GM18519 (cell line): Measurements from ENCODE around the gene PAQR9.

Experiments used
- ATAC-seq: cut with Tn5 transposase; IDR thresholded peaks from one replicate; pipeline ENCODE4 v1.9.1; 2021; ENCODE audit warnings: mild to moderate bottlenecking, moderate library complexity; ENCODE audit not compliant: unreplicated experiment, low FRiP score

The PAQR9 gene

GRCh38 chr3:142952272-142953193 is 10.9 kb downstream of the PAQR9 start:
- no peak for ATAC-seq

- no peak for ATAC-seq
Measured at GRCh38 chr3:142951794-142952193, 11.7 kb downstream of the PAQR9 start.

- ATAC-seq: no peak
Measured at GRCh38 chr3:142950972-142951371, 12.5 kb downstream of the PAQR9 start.

DNA sequence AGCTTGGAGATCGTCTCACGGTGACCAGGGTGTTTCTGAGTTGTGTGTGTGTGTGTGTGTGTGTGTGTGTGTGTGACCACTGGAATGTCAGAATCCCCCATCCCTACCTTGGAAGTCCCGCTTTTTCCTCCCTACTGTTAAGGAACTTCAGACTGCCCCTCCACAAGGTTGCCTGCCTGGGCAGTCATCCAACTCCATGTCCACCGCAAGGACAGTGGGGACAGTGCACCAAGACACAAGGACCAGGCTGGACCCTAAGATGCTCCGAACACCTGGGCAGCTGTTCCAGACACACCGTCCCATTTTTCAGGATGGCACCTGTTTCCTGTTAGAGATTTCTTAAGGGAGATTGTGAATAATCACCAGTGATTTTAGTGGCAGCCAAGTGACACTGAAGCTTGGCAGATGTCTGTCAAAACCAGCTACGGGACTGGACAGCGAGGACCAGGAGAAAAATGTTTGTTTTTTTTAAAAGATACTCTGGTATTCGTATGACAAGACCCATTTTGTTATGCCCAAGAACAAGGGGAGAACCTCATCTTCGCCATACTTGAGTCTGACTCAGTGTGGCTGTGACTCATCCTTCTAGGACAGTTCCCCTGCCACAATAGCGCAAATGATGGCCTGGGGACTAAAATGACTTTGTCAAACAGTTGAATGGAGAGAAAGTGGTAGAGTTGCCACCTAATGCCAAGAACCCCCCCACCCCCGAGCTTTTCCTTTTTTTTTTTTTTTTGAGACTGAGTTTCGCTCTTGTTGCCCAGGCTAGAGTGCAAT is 15.5 kb downstream of the PAQR9 start:
- ATAC-seq: no peak

DNA sequence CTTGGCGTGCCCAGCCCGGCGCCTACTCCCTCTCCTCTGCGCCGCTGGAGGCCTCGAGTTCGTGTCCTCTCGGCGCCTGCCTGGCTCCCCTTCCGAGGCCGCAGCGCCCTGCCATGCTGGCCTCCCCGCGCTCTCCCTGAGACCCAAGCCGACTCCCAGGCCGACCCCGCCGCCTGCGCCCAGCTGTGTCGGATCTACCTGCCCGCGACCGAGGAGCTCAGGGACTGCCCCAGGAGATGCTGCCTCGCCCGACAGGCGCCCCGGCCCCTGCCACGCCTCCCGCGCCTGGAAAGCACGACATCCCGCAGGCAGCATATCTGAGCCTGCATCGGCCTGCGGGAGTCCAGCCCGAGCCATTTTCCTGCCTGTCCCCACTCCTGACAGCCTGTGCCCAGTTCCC is 16.1 kb downstream of the PAQR9 start:
- ATAC-seq: no peak

- no peak for ATAC-seq
Measured at GRCh38 chr3:142946861-142947260, 16.6 kb downstream of the PAQR9 start.

DNA sequence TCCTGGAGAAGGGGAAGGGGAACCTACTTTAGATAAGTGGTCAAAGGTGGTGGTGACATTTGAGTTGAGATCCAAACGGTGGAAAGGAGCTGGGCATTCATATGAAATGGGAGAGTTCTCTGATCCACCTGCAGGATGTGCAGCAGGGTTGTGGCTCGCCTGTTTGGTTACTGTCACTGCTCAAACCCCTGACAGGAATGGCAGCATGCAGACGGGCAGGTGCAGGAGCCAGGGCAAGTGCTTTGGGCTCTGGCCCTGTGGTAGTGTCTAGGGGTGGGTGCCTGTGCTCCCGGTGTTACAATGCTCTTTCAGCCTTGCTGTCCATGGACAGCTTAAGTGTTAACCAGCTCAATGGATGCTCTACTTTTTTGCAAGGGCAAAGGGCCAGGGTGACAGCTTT is 18.5 kb downstream of the PAQR9 start:
- no peak for ATAC-seq

DNA sequence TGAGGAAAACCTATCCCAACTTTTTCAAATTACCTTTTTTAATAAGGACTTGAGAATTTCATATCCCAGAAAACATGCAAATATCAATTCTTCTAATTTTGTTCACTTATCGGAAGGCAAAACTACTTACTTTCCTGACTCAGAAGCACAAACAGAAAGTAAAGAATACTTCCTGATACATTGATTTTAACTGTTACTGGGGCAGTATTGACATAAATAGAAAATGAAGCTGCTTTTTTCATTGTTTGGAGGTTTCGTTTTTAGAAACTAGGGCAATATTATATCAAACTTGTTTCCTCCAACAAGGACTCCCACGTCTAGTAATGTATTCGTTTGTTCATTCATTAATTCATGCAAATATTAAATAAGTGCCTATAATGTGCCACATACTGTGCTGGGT is 19.1 kb downstream of the PAQR9 start:
- ATAC-seq: no peak

GRCh38 chr3:142943870-142944269 is 19.6 kb downstream of the PAQR9 start:
- ATAC-seq: no peak

GRCh38 chr3:142943349-142943748 is 20.1 kb downstream of the PAQR9 start:
- ATAC-seq: no peak

DNA sequence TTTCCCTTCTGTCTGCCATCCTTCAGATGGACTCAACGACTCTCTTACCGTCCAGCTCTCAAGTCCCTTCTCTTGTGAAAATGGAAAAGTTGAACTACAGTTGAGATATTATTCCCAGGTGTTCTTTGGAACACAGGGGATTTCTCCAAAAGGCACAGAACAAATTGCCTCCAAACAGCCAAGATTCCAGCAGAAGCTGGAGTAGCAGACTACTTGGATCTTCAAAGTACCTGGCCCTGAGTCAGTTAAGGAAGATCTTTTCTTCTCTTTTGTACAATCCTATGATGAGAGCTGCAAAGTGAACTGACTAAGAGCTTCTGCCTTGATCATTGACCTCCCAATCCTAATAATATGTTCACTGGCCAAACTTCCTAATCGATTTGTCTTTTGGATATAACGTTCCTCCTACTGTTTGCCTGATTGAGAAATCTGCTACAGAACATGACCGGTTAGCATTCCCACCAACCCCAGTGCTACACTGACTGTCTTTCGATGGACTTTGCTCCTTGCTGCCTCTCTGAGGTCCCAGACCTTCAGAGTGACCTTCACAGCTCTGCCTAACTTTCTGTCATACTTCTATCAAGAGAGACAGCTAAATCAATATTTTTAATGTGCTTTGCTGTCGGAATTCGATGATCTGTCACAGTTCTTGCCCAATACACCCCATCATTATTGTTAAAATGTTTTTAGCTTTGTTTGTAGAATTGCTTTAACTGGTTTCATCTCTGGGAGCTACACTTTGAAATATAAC is 21.9 kb downstream of the PAQR9 start:
- no peak for ATAC-seq

GRCh38 chr3:142940472-142940871 is 23.0 kb downstream of the PAQR9 start:
- ATAC-seq: no peak

GRCh38 chr3:142940000-142940399 is 23.5 kb downstream of the PAQR9 start:
- ATAC-seq: no peak

DNA sequence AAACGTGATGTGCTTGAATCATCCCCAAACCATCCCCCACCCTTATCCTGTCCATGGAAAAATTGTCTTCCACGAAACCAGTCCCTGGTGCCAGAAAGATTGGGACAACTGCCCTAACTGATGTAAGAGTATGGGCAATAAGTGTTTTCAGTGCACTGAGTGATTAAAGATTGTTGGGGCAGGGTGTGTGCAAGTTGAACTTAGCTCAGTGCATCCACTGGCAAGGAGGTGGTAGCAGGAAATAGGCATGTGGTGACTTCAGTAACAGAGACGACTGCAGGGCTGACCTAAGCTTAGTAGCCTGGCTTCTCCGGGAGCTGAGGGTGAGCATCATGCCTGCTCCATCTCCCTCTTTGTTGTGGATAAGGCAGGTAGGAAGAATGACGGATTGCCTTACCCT is 27.5 kb downstream of the PAQR9 start:
- no peak for ATAC-seq

GRCh38 chr3:142934887-142935269 is 28.6 kb downstream of the PAQR9 start:
- ATAC-seq: no peak

GRCh38 chr3:142934128-142934886 is 29.2 kb downstream of the PAQR9 start:
- no peak for ATAC-seq

DNA sequence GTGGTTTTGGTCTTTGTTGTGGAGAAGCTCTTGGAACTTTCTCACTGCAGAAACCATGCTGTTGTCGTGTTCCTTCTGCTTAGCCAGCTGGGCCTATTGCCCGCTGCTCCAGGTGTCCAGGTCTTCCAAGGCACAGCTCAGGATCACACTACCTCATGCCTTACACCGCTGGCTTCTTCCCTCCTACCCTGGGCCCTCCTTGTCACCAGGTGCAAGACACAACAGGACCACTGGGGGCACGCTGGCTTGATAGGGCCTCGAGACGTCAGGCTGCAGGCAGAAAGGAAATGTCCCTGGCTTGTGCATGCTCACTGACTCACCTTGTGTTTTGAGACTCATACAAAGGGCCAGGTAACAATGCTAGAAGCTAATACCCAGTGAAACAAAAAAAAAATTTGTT is 32.3 kb downstream of the PAQR9 start:
- peak; percentile 42 for ATAC-seq

DNA sequence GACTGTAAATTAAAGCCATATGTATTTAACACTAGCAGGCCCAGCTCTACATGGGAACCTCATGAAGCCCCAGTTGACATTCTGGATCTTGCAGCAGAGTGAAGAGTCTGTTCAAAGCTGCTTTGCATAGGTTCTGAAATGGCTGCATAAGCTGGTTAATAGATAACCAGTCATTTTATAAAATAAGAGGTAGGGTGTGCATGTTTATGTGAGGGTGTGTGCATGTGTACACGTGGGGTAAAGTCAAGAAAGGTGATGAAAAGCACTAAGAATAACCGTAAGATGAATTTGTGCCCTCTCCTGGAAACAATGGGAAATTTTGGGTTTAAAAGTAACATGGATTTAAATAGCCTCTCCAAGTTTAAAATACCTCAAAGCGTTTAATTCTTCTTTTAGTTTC is 33.0 kb downstream of the PAQR9 start:
- no peak for ATAC-seq

- no peak for ATAC-seq
Measured at GRCh38 chr3:142929890-142930289, 33.6 kb downstream of the PAQR9 start.

GRCh38 chr3:142929109-142929508 is 34.4 kb downstream of the PAQR9 start:
- ATAC-seq: no peak
